Activated naive CD4-positive, alpha-beta T cell treated with anti-CD3 and anti-CD28 coated beads, Interleukin-2, amount 10 ng/mL, durations not matched to agents 7 days and 5 days (primary cell): ENCODE data around the gene BPGM.
A peak's percentile ranks its signal among the peaks of the same experiment; 100 is the strongest.
"Not testable (repeated sequence)": the region's sequence is repeated elsewhere in the genome, so short reads cannot be mapped to it uniquely, and the experiment has no call there.

ENCODE experiments used
- CTCF ChIA-PET: fragments of 350-600 bp; sonication (Branson Sonifier 250); formaldehyde crosslinking; loops from one replicate; lab custom pipeline; 2021; ENCODE audit warnings: antibody characterized with exemption; lab: Charles Lee
- DNase-seq: peaks from one replicate; pipeline ENCODE4 v3.0.0-alpha.2; 2020
- H3K27ac Mint-ChIP-seq: one replicate; pipeline ENCODE4 v1.8.0; 2021; ENCODE audit warnings: mild to moderate bottlenecking, moderate library complexity, mixed read lengths
- H3K27me3 Mint-ChIP-seq: one replicate; pipeline ENCODE4 v1.8.0; 2021; ENCODE audit warnings: mild to moderate bottlenecking, mixed read lengths
- H3K36me3 Mint-ChIP-seq: one replicate; pipeline ENCODE4 v1.8.0; 2021; ENCODE audit warnings: mixed read lengths
- H3K4me1 Mint-ChIP-seq: one replicate; pipeline ENCODE4 v1.8.0; 2021; ENCODE audit warnings: mixed read lengths
- H3K4me3 Mint-ChIP-seq: one replicate; pipeline ENCODE4 v1.8.0; 2021; ENCODE audit warnings: mild to moderate bottlenecking, moderate library complexity, mixed read lengths
- H3K9me3 Mint-ChIP-seq: one replicate; pipeline ENCODE4 v1.8.0; 2021; ENCODE audit warnings: mixed read lengths

BPGM gene

GRCh38 chr7:134639683-134640279 lies 6.9 kb upstream of the BPGM start:
- Mint-ChIP-seq H3K36me3 (peaks cover 9% of the 10 kb centered on the region), H3K27me3 (no peaks in the 10 kb centered on the region), H3K4me1 (peaks cover 62% of the 10 kb centered on the region), H3K27ac (no peak overlapping the region), H3K4me3 (no peak overlapping the region), H3K9me3 (peaks cover 4% of the 10 kb centered on the region)
- CTCF ChIA-PET, result interaction anchor here (0.6 kb wide), 1 partner anchor 9 kb away, joined by 3 read pairs; no protein-coding TSS in a partner anchor
- no peak for DNase-seq

DNA sequence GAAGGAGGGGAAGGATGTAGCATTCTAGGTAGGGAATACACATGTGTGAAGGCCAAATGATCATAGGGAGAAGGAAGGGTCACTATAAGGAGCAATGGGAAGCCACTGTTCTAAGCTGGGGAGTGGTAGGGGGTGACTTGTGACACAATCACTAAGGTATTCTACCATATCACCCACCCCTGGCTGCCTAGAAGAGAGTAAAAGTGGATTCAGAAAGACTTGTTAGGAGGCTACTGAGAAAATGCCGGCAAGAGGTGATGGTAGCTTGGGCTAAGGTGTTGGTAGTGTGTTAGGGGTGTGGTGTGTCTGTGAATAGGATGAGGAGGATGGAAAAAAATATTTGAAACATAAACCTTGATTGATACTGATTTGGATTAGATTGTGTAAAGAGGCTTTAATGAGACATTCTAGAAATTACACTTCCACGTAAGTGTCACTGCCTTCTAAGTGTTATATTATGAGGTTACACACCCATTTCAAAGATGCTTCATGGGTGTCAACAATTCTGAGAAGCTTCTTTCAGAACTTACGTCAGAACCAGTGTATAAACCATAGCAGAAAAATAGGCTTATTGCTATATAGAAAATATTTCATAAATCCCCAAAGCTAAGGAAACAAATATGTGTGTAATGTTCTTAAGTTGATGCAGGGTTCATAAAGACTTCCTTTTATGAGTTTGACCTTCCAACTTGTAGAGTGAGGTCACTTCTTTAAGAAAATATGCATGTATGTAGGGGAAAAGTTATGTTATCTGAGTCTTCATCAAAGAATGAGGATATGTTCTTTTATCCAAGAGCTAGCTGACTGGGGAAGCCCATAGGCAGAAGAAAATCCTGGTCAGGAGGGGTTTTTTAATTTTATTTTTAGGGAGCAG lies 5.6 kb upstream of the BPGM start:
- H3K4me1 Mint-ChIP-seq, result peaks cover 52% of the 10 kb centered on the region
- peaks cover 4% of the 10 kb centered on the region for H3K9me3 Mint-ChIP-seq
- peaks cover 9% of the 10 kb centered on the region for H3K36me3 Mint-ChIP-seq
- H3K27me3 Mint-ChIP-seq, result no peaks in the 10 kb centered on the region
- DNase-seq, result no peak
- CTCF ChIA-PET, result interaction anchor here (0.5 to 1.5 kb wide), 2 partner anchors 9 to 71 kb away, joined by 3 to 5 read pairs; no protein-coding TSS in a partner anchor
- no peak overlapping the region for H3K4me3 Mint-ChIP-seq
- peak overlapping the region; percentile 77 for H3K27ac Mint-ChIP-seq

GRCh38 chr7:134641981-134642380 lies 4.7 kb upstream of the BPGM start:
- H3K9me3 Mint-ChIP-seq, DNase-seq, H3K27me3 Mint-ChIP-seq, H3K36me3 Mint-ChIP-seq, H3K4me3 Mint-ChIP-seq: not testable (repeated sequence)
- CTCF ChIA-PET, result interaction anchor here (1.5 kb wide), 1 partner anchor 10 kb away, joined by 5 read pairs; no protein-coding TSS in a partner anchor
- peaks cover 43% of the 10 kb centered on the region for H3K4me1 Mint-ChIP-seq
- peak overlapping the region; percentile 6 for H3K27ac Mint-ChIP-seq

DNA sequence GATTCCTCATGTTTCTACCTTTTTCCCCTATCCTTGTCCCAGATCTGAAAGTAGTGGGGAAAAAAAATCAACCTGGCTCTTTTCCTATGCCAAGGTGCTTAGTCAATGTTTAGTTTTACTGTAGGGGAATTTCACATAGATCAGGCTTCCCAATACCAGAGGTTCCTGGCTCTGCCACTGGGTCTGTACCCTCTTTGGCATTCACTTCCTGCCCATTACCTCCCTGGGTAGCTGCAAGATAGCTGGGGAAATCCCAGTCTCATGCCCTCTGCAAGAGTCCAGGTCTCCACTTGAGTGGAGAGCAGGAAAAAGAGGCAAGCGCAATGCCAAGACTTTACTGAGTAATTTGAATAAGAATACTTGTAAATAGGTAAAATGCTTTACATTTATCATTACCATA lies 3.5 kb upstream of the BPGM start:
- H3K27ac Mint-ChIP-seq, result no peak overlapping the region
- CTCF ChIA-PET, result no interaction called here
- DNase-seq, result no peak
- no peak overlapping the region for H3K4me3 Mint-ChIP-seq
- H3K9me3 Mint-ChIP-seq, result peaks cover 2% of the 10 kb centered on the region
- no peaks in the 10 kb centered on the region for H3K27me3 Mint-ChIP-seq
- H3K36me3 Mint-ChIP-seq, result peaks cover 4% of the 10 kb centered on the region
- H3K4me1 Mint-ChIP-seq, result peaks cover 34% of the 10 kb centered on the region

DNA sequence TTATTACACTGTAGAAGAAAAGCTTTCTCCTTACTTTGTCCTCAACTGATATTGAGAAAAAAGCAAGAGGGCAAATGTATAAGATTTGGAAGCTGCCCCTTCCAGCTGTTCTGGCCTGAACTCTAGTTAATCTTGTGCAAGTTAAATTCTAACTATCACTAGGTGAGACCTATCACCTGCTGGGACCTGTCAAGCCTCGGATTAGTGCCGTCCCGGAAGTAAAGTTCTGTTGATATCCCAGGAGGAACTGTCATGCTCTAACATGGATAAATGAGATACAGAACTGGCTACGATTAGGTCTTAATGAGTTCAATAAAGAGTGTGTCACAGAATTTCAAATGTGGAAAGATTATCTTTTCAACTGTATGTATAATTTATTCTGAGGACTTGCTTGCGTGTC lies 1.2 kb upstream of the BPGM start:
- H3K36me3 Mint-ChIP-seq, result peaks cover 17% of the 10 kb centered on the region
- CTCF ChIA-PET, result interaction anchor here (1.1 to 4.5 kb wide), 3 partner anchors 11 to 106 kb away, joined by 3 to 31 read pairs (median 4); no protein-coding TSS in a partner anchor

GRCh38 chr7:134645935-134646334 lies 718 bp upstream of the BPGM start:
- no peaks in the 10 kb centered on the region for H3K27me3 Mint-ChIP-seq
- peaks cover 38% of the 10 kb centered on the region for H3K4me1 Mint-ChIP-seq
- no peak overlapping the region for H3K27ac Mint-ChIP-seq
- peaks cover 17% of the 10 kb centered on the region for H3K36me3 Mint-ChIP-seq
- CTCF ChIA-PET, result interaction anchor here (1.1 to 4.5 kb wide), 3 partner anchors 11 to 105 kb away, joined by 3 to 31 read pairs (median 4); no protein-coding TSS in a partner anchor
- no peak overlapping the region for H3K4me3 Mint-ChIP-seq
- peaks cover 2% of the 10 kb centered on the region for H3K9me3 Mint-ChIP-seq
- peak; percentile 26 for DNase-seq

More for the DNA sequence above, 1.2 kb upstream of the BPGM start:
- no peak overlapping the region for H3K4me3 Mint-ChIP-seq
- no peak for DNase-seq
- no peaks in the 10 kb centered on the region for H3K27me3 Mint-ChIP-seq
- peaks cover 42% of the 10 kb centered on the region for H3K4me1 Mint-ChIP-seq
- no peak overlapping the region for H3K27ac Mint-ChIP-seq
- peaks cover 2% of the 10 kb centered on the region for H3K9me3 Mint-ChIP-seq

DNA sequence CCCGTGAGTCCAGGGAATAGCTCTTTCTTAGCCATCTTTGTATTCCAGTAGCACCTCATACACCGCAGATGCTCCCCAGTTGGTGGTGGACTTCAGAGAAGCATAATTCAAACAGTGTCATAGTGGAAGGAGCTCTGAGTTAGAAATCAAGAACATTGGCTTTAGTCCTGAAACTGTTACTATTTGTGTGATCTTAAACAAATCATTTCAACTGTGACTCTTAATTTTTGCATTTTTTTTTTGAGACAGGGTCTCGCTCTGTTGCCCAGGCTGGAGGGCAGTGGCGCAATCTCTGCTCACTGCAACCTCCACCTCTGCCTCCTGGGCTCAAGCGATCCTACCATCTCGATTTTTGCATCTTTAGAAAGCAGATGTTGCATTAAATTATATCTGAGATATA lies 1.8 kb downstream of the BPGM start:
- CTCF ChIA-PET, result interaction anchor here (1.1 to 1.4 kb wide), 3 partner anchors 13 to 102 kb away, joined by 3 to 6 read pairs (median 4); no protein-coding TSS in a partner anchor
- Mint-ChIP-seq H3K4me3 (no peak overlapping the region), H3K36me3 (peaks cover 17% of the 10 kb centered on the region), H3K27ac (peak overlapping the region; percentile 50), H3K9me3 (no peaks in the 10 kb centered on the region), H3K27me3 (no peaks in the 10 kb centered on the region), H3K4me1 (peaks cover 31% of the 10 kb centered on the region)
- no peak for DNase-seq

- H3K4me1 Mint-ChIP-seq, result peaks cover 36% of the 10 kb centered on the region
- CTCF ChIA-PET, result interaction anchor here (1.1 kb wide), 1 partner anchor 14 kb away, joined by 3 read pairs; no protein-coding TSS in a partner anchor
- H3K4me3 Mint-ChIP-seq, result peak overlapping the region; percentile 25
- H3K27ac Mint-ChIP-seq, result no peak overlapping the region
- H3K36me3 Mint-ChIP-seq, result peaks cover 19% of the 10 kb centered on the region
- no peaks in the 10 kb centered on the region for H3K9me3 Mint-ChIP-seq
- H3K27me3 Mint-ChIP-seq, result no peaks in the 10 kb centered on the region
- no peak for DNase-seq
These were observed 2.6 kb downstream of the BPGM start for GRCh38 chr7:134649226-134649775.

DNA sequence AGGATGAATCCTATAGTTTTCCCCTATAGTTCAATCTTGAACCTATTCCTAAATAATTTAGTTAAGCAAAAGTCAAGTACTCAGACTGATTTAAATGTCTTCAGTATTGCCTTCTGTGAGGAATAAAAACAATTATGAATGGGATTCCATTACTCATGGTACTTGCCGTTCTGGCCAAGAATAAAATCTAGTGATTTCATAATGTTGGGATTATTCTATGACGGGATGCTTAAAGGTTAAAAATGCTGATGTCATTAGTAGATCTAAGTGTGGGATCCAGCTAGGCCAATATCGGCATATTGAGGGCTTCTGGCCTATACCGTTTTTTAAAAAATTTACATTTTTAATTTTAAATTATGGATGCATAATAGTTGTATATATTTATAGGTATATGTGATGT lies 5.3 kb downstream of the BPGM start:
- H3K4me1 Mint-ChIP-seq, result peaks cover 46% of the 10 kb centered on the region

GRCh38 chr7:134654104-134654775 lies 7.6 kb downstream of the BPGM start:
- H3K27me3 Mint-ChIP-seq, result no peaks in the 10 kb centered on the region
- peaks cover 42% of the 10 kb centered on the region for H3K36me3 Mint-ChIP-seq
- no peak overlapping the region for H3K4me3 Mint-ChIP-seq
- peaks cover 9% of the 10 kb centered on the region for H3K9me3 Mint-ChIP-seq
- no peak for DNase-seq
- CTCF ChIA-PET, result interaction anchor here (0.7 to 1.2 kb wide), 2 partner anchors 19 to 291 kb away, joined by 3 read pairs; no protein-coding TSS in a partner anchor
- peaks cover 38% of the 10 kb centered on the region for H3K4me1 Mint-ChIP-seq
- H3K27ac Mint-ChIP-seq, result peak overlapping the region; percentile 6

More for the DNA sequence above, 5.3 kb downstream of the BPGM start:
- Mint-ChIP-seq H3K4me3 (no peak overlapping the region), H3K27ac (no peak overlapping the region), H3K9me3 (peaks cover 8% of the 10 kb centered on the region), H3K27me3 (no peaks in the 10 kb centered on the region), H3K36me3 (peaks cover 37% of the 10 kb centered on the region)
- DNase-seq, result no peak
- CTCF ChIA-PET, result interaction anchor here (0.6 kb wide), 1 partner anchor 98 kb away, joined by 3 read pairs; no protein-coding TSS in a partner anchor

DNA sequence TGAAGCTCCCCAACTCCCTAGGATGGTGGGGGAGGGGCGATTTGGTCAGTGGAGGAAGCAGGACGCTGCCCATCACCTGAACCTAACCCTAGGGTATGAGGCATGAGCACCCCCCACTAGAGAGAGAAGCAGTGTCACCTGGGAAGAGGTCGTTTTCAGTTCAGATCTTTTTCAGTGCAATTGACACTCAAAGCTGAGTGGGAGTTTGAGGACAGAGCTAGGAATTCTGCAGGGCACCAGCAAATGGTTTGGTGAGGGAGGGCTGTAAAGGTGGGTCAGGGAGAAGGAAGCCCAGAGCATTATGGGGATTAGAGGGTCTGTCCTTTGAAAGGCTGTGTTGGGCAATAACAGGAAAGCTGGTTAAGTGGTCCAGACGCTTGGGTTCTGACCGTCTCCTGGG lies 10.9 kb downstream of the BPGM start:
- peaks cover 51% of the 10 kb centered on the region for H3K36me3 Mint-ChIP-seq
- no peak for DNase-seq
- CTCF ChIA-PET, result no interaction called here
- H3K4me1 Mint-ChIP-seq, result peaks cover 25% of the 10 kb centered on the region
- no peaks in the 10 kb centered on the region for H3K27me3 Mint-ChIP-seq
- no peak overlapping the region for H3K4me3 Mint-ChIP-seq
- no peak overlapping the region for H3K27ac Mint-ChIP-seq
- peaks cover 9% of the 10 kb centered on the region for H3K9me3 Mint-ChIP-seq

GRCh38 chr7:134660242-134660785 lies 13.7 kb downstream of the BPGM start:
- Mint-ChIP-seq H3K27ac (no peak overlapping the region), H3K4me1 (peaks cover under 1% of the 10 kb centered on the region), H3K9me3 (peaks cover 9% of the 10 kb centered on the region), H3K4me3 (no peak overlapping the region), H3K27me3 (no peaks in the 10 kb centered on the region), H3K36me3 (peaks cover 56% of the 10 kb centered on the region)
- CTCF ChIA-PET, result interaction anchor here (1.0 kb wide), 1 partner anchor 27 kb away, joined by 3 read pairs; no protein-coding TSS in a partner anchor
- DNase-seq, result no peak

GRCh38 chr7:134660961-134661376 lies 14.3 kb downstream of the BPGM start:
- CTCF ChIA-PET, result interaction anchor here (1.0 kb wide), 1 partner anchor 28 kb away, joined by 3 read pairs; no protein-coding TSS in a partner anchor
- H3K4me1 Mint-ChIP-seq, result no peaks in the 10 kb centered on the region
- no peak overlapping the region for H3K4me3 Mint-ChIP-seq
- peaks cover 5% of the 10 kb centered on the region for H3K9me3 Mint-ChIP-seq
- H3K27ac Mint-ChIP-seq, result no peak overlapping the region
- H3K27me3 Mint-ChIP-seq, result no peaks in the 10 kb centered on the region
- peaks cover 52% of the 10 kb centered on the region for H3K36me3 Mint-ChIP-seq
- no peak for DNase-seq
